GM12878 (cell line): ENCODE data around the gene ACSM4. TPM values are rescaled to one million over a fixed set of nuclear protein-coding genes. Genes with fewer than 3 reads are reported as not detected.

Experiments used
- ATAC-seq: fragments of 200-7000 bp; cut with Tn5 transposase; 3 replicates; pipeline ENCODE4 v1.9.1; 2020; ENCODE audit warnings: mild to moderate bottlenecking, moderate library complexity
- BruUV-seq: library from RNA; stranded (reverse); fragments of 400-500 nt; replicated peaks from 2 replicates; lab custom pipeline; 2021; lab: Mats Ljungman, UMichigan
- CTCF ChIA-PET: fragments of 300-600 bp; sonication (Branson Sonifier 250); formaldehyde crosslinking; extraction: SDS; loops from one replicate; lab custom pipeline; 2021; ENCODE audit warnings: inconsistent platforms; lab: Yijun Ruan, JAX
- POLR2A ChIA-PET: fragments of 350-600 bp; formaldehyde crosslinking; extraction: SDS; loops from one replicate; lab custom pipeline; 2021; ENCODE audit warnings: inconsistent platforms; lab: Charles Lee
- RAD21 ChIA-PET: fragments of 300-600 bp; sonication (Branson Sonifier 250); formaldehyde crosslinking; loops from one replicate; lab custom pipeline; 2023; ENCODE audit warnings: antibody characterized with exemption; ENCODE audit not compliant: unreplicated experiment; lab: Charles Lee
- SMC1A ChIA-PET: fragments of 300-600 bp; sonication (Branson Sonifier 250); formaldehyde crosslinking; loops from one replicate; lab custom pipeline; 2023; ENCODE audit not compliant: unreplicated experiment, uncharacterized antibody; lab: Charles Lee
- DNase-seq: peaks from one replicate; pipeline ENCODE4 v3.0.0-alpha.2; 2011; ENCODE audit warnings: low read depth, low spot score
- FAIRE-seq: peaks from 3 replicates; lab custom pipeline; 2011; peaks lifted over from hg19 to GRCh38; lab: Jason Lieb, UNC
- H2AFZ ChIP-seq: 2 replicates; pipeline ENCODE4 v1.6.0; 2011; ENCODE audit warnings: low read depth, low read length, control low read depth; ENCODE audit not compliant: control insufficient read depth
- H3K27ac ChIP-seq: 2 replicates; pipeline ENCODE4 v1.5.1; 2011; ENCODE audit warnings: control low read depth; ENCODE audit not compliant: control insufficient read depth, insufficient read depth
- H3K27me3 ChIP-seq, 2 experiments: replicated peaks in 1 of 2; 2 replicates each; pipeline versions ENCODE4 v1.6.0 to v1.6.1; 2011; ENCODE audit warnings: low read length in 1 of 2; ENCODE audit not compliant: control insufficient read depth in 2 of 2, insufficient read depth in 2 of 2
- H3K36me3 ChIP-seq, 2 experiments: 2 replicates each; pipeline ENCODE4 v1.5.1; 2011; ENCODE audit warnings: low read length in 1 of 2; ENCODE audit not compliant: control insufficient read depth in 2 of 2, insufficient read depth in 2 of 2
- H3K4me1 ChIP-seq: 2 replicates; pipeline ENCODE4 v1.6.1; 2011; ENCODE audit warnings: mild to moderate bottlenecking, low read length, moderate library complexity, mixed read lengths; ENCODE audit not compliant: control insufficient read depth, insufficient read depth
- H3K4me2 ChIP-seq: 2 replicates; pipeline ENCODE4 v1.6.0; 2011; ENCODE audit warnings: control low read depth; ENCODE audit not compliant: control insufficient read depth, insufficient read depth
- H3K4me3 ChIP-seq: fragments of 200-600 bp; sonication (generic); 2 replicates; pipeline ENCODE4 v1.5.1; 2016
- H3K79me2 ChIP-seq: 2 replicates; pipeline ENCODE4 v1.6.0; 2011; ENCODE audit warnings: low read length; ENCODE audit not compliant: control insufficient read depth, insufficient read depth
- H3K9ac ChIP-seq: 2 replicates; pipeline ENCODE4 v1.8.0; 2011; ENCODE audit warnings: low read length, control low read depth, mixed read lengths; ENCODE audit not compliant: control insufficient read depth, insufficient read depth
- H3K9me3 ChIP-seq: replicated peaks from 3 replicates; pipeline ENCODE4 v1.5.1; 2011; ENCODE audit warnings: mild to moderate bottlenecking, low read length; ENCODE audit not compliant: control insufficient read depth, insufficient read depth
- H4K20me1 ChIP-seq: 2 replicates; pipeline ENCODE4 v1.6.0; 2011; ENCODE audit not compliant: control insufficient read depth, insufficient read depth
- CBX3 ChIP-seq: fragments of 200-600 bp; sonication (generic); IDR thresholded peaks from 2 replicates; pipeline ENCODE4 v1.6.1; 2016; ENCODE audit warnings: low read depth, borderline replicate concordance
- EGR1 ChIP-seq, 2 experiments: IDR thresholded peaks; 1 replicate in 1 of 2; 2 replicates in 1 of 2; pipeline ENCODE4 v1.6.1; 2011 to 2012; ENCODE audit warnings: low read depth in 2 of 2, low read length in 2 of 2, borderline replicate concordance in 1 of 2, mild to moderate bottlenecking in 1 of 2, moderate library complexity in 1 of 2
- MEF2A ChIP-seq: IDR thresholded peaks from 2 replicates; pipeline ENCODE4 v1.6.1; 2011; ENCODE audit warnings: low read depth, mild to moderate bottlenecking, low read length, moderate library complexity; ENCODE audit not compliant: insufficient read depth
- MTA2 ChIP-seq: fragments of 450-650 bp; IDR thresholded peaks from 2 replicates; pipeline ENCODE4 v1.6.1; 2016; ENCODE audit warnings: low read depth, mild to moderate bottlenecking, moderate library complexity
- WGBS: methylation state at CpG from one replicate; pipeline ENCODE4 v1.1.6; 2016; ENCODE audit warnings: low lambda C conversion rate; ENCODE audit not compliant: insufficient replicate concordance, insufficient coverage; ENCODE audit errors: missing lambda C conversion rate; 5-methylcytosine and 5-hydroxymethylcytosine counted together
- in situ Hi-C: fragments of 300-500 bp; cut with MboI; formaldehyde crosslinking; loops from 9 replicates; pipeline ENCODE4 v1.14.3; 2018; ENCODE audit warnings: mixed read lengths
- intact Hi-C: fragments of 100-400 bp; cut with micrococcal nuclease; formaldehyde crosslinking; loops from one replicate; pipeline ENCODE4 v1.14.2; 2022; ENCODE audit not compliant: unreplicated experiment
- polyA plus RNA-seq, 11 experiments: library from polyadenylated mRNA; depleted of rRNA in 4 of 11; unstranded in 6 of 11; stranded (reverse) in 5 of 11; fragments of >200 nt; fragmentation: Nextera tagmentation in 4 of 11; fragmentation: Illumina TruSeq in 1 of 11; extraction: Ambion mirVana in 4 of 11; extraction: Trizol in 1 of 11; gene quantifications; 1 replicate in 1 of 11; 2 replicates in 10 of 11; pipeline versions ENCODE4 v1.2.1 to v1.2.3, GENCODE V29; 2011 to 2016; ENCODE audit warnings: inconsistent platforms in 2 of 11, missing spikeins in 2 of 11, low read depth in 1 of 11
- total RNA-seq, 4 experiments: library from RNA; depleted of rRNA in 3 of 4; stranded (reverse); fragments of >200 nt in 3 of 4; fragmentation: Illumina TruSeq in 1 of 4; extraction: Trizol in 1 of 4; gene quantifications; 2 replicates each; pipeline versions ENCODE4 v1.2.1 to v1.2.3, GENCODE V29; 2013 to 2021

The ACSM4 gene
- total and polyA plus RNA-seq, 10 of the 15 experiments (the other 5 are each of a cell fraction or from before 2014, with no cell fraction given) = not detected

DNA sequence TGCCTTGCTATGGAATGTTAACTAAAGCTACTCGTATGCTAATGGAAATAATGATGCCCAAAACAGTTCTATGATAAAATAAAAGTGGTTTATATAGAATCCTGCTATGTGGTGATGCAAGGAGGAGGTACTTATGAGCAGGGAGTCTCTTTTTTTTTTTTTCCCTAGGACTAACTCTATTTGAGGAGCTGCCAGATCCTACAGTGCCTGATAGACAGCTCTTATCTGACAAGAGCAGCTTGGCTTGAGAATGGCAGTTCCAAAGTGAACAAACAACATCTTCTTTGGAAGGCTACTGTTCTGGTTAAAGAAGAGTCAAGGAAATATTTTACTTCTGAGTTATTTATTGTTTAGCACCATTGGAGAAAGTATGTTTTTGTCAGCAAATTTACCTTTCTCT is 10.2 kb upstream of the ACSM4 start:
- H4K20me1 ChIP-seq = no peaks in the 10 kb centered on the region
- H3K4me1 ChIP-seq = no peaks in the 10 kb centered on the region
- BruUV-seq = no TSS peak
- DNase-seq (no peak), ATAC-seq (no peak), FAIRE-seq (no peak)
- ChIA-PET POLR2A (no interaction called here), SMC1A (interaction anchor here (0.6 kb wide), 1 partner anchor 48 kb away, joined by 3 read pairs; no protein-coding TSS in a partner anchor), RAD21 (no interaction called here), CTCF (no interaction called here)
- H3K27ac ChIP-seq = no peak overlapping the region
- in situ Hi-C loops (no loop called here), intact Hi-C loops (no loop called here)
- no peaks in the 10 kb centered on the region for H3K79me2 ChIP-seq
- H2AFZ ChIP-seq = no peak overlapping the region
- WGBS = 0% methylated on average over 1 of the region's 1 CpG
- H3K4me3 ChIP-seq = no peak overlapping the region
- H3K27me3 ChIP-seq = no peaks in the 10 kb centered on the region
- H3K9me3 ChIP-seq = no peaks in the 10 kb centered on the region; the same call in 2 of the 3 replicates
- TF ChIP-seq MEF2A (no peak), CBX3 (no peak)
- no peak overlapping the region for H3K9ac ChIP-seq
- no peaks in the 10 kb centered on the region for H3K36me3 ChIP-seq
- no peak overlapping the region for H3K4me2 ChIP-seq

DNA sequence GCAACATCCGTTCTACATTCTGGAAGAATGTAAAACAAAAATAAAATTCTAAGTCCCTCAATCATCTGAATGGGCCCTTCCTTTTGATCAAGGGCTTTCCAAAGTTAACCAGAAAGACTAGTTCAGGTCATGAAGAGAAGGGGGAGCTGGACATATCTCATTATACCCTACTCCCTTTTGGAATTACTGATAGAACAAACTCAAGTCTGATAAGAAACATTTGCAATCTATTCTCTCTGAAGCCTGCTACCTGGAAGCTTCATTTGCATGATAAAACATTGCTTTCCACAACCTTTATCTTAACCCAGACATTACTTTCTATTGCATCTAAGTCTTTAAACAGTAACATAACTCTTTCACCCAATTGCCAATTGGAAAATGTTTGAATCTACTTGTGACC is 8.3 kb upstream of the ACSM4 start:
- Histone ChIP-seq H2AFZ (no peak overlapping the region), H3K9ac (no peak overlapping the region), H3K79me2 (no peaks in the 10 kb centered on the region), H3K4me3 (no peak overlapping the region), H3K27ac (no peak overlapping the region), H3K4me1 (no peaks in the 10 kb centered on the region), H3K9me3 (no peaks in the 10 kb centered on the region), H4K20me1 (no peaks in the 10 kb centered on the region), H3K4me2 (no peak overlapping the region), H3K36me3 (no peaks in the 10 kb centered on the region), H3K27me3 (no peaks in the 10 kb centered on the region)
- WGBS = 41% methylated on average over 1 of the region's 1 CpG
- ChIA-PET POLR2A (no interaction called here), SMC1A (interaction anchor here (1.3 kb wide), 1 partner anchor 13 kb away, joined by 3 read pairs; no protein-coding TSS in a partner anchor), RAD21 (no interaction called here), CTCF (interaction anchor here (0.7 kb wide), 1 partner anchor 11 kb away, joined by 3 read pairs; no protein-coding TSS in a partner anchor)
- FAIRE-seq (no peak), DNase-seq (no peak), ATAC-seq (no peak)
- BruUV-seq = no TSS peak
- intact Hi-C loops = no loop called here
- in situ Hi-C loops = no loop called here
- no peak for TF ChIP-seq EGR1 (IDR thresholded peaks at IDR 0.05; ENCODE audit: borderline replicate concordance in 1 of 2, low read depth in 2 of 2, low read length in 2 of 2)
- TF ChIP-seq MTA2 = no peak
